Muscle layer of colon (tissue), 2 donors: ENCODE results near the gene IMMP2L.

ENCODE experiments used
- H3K27ac ChIP-seq: one replicate; pipeline ENCODE4 v1.7.0; 2013; ENCODE audit warnings: low read depth, mild to moderate bottlenecking, low read length, moderate library complexity
- H3K27me3 ChIP-seq, 2 donors: one replicate each; pipeline ENCODE4 v1.7.0; 2013; ENCODE audit warnings: low read length in 2 of 2, mild to moderate bottlenecking in 2 of 2; ENCODE audit not compliant: insufficient read depth in 2 of 2, control insufficient read depth in 1 of 2
- H3K36me3 ChIP-seq: one replicate; pipeline ENCODE4 v1.7.0; 2013; ENCODE audit warnings: mild to moderate bottlenecking, low read length; ENCODE audit not compliant: insufficient read depth
- H3K4me1 ChIP-seq: one replicate; pipeline ENCODE4 v1.7.0; 2013; ENCODE audit warnings: mild to moderate bottlenecking, low read length; ENCODE audit not compliant: insufficient read depth
- H3K4me3 ChIP-seq, 2 donors: one replicate each; pipeline ENCODE4 v1.7.0; 2013; ENCODE audit warnings: low read length in 2 of 2, low read depth in 1 of 2, mild to moderate bottlenecking in 1 of 2, moderate library complexity in 1 of 2
- H3K9ac ChIP-seq: one replicate; pipeline ENCODE4 v1.7.0; 2013; ENCODE audit warnings: low read length
- H3K9me3 ChIP-seq: one replicate; pipeline ENCODE4 v1.7.0; 2013; ENCODE audit warnings: mild to moderate bottlenecking, low read length
- donor health status: abdominal sarcoma.
- donor health status: Adenocarcinoma of cecum.

The IMMP2L gene

GRCh38 chr7:110800984-110801383 lies 761.3 kb downstream of the IMMP2L start:
- Histone ChIP-seq H3K36me3 (no peaks in the 10 kb centered on the region), H3K27ac (no peak overlapping the region), H3K9ac (no peak overlapping the region), H3K9me3 (no peaks in the 10 kb centered on the region), H3K27me3 (no peaks in the 10 kb centered on the region), H3K4me1 (no peaks in the 10 kb centered on the region), H3K4me3 (no peak overlapping the region)

GRCh38 chr7:110797656-110798055 lies 764.6 kb downstream of the IMMP2L start:
- no peaks in the 10 kb centered on the region for H3K36me3 ChIP-seq
- no peaks in the 10 kb centered on the region for H3K4me1 ChIP-seq
- H3K27me3 ChIP-seq, result no peaks in the 10 kb centered on the region
- H3K9ac ChIP-seq, result no peak overlapping the region
- no peak overlapping the region for H3K4me3 ChIP-seq
- H3K27ac ChIP-seq, result no peak overlapping the region
- H3K9me3 ChIP-seq, result no peaks in the 10 kb centered on the region

- Histone ChIP-seq H3K27me3 (no peaks in the 10 kb centered on the region), H3K36me3 (no peaks in the 10 kb centered on the region), H3K4me3 (no peak overlapping the region), H3K9me3 (no peaks in the 10 kb centered on the region), H3K4me1 (no peaks in the 10 kb centered on the region), H3K9ac (no peak overlapping the region), H3K27ac (no peak overlapping the region)
Measured at GRCh38 chr7:110790992-110791391, 771.3 kb downstream of the IMMP2L start.

GRCh38 chr7:110786328-110786965 lies 775.8 kb downstream of the IMMP2L start:
- Histone ChIP-seq H3K9me3 (no peaks in the 10 kb centered on the region), H3K27me3 (no peaks in the 10 kb centered on the region), H3K4me1 (no peaks in the 10 kb centered on the region), H3K9ac (no peak overlapping the region), H3K27ac (no peak overlapping the region), H3K36me3 (no peaks in the 10 kb centered on the region), H3K4me3 (no peak overlapping the region)

GRCh38 chr7:110784749-110785148 lies 777.5 kb downstream of the IMMP2L start:
- Histone ChIP-seq H3K4me1 (no peaks in the 10 kb centered on the region), H3K9me3 (no peaks in the 10 kb centered on the region), H3K4me3 (no peak overlapping the region), H3K27ac (no peak overlapping the region), H3K27me3 (no peaks in the 10 kb centered on the region), H3K36me3 (no peaks in the 10 kb centered on the region), H3K9ac (no peak overlapping the region)

- Histone ChIP-seq H3K4me3 (no peak overlapping the region), H3K27me3 (no peaks in the 10 kb centered on the region), H3K9me3 (no peaks in the 10 kb centered on the region), H3K36me3 (no peaks in the 10 kb centered on the region), H3K4me1 (no peaks in the 10 kb centered on the region), H3K27ac (no peak overlapping the region), H3K9ac (no peak overlapping the region)
Measured at GRCh38 chr7:110780712-110781111, 781.6 kb downstream of the IMMP2L start.

- Histone ChIP-seq H3K4me1 (no peaks in the 10 kb centered on the region), H3K27me3 (no peaks in the 10 kb centered on the region), H3K4me3 (no peak overlapping the region), H3K9me3 (no peaks in the 10 kb centered on the region), H3K36me3 (no peaks in the 10 kb centered on the region), H3K27ac (no peak overlapping the region), H3K9ac (no peak overlapping the region)
Measured at GRCh38 chr7:110779339-110779738, 783.0 kb downstream of the IMMP2L start.

- Histone ChIP-seq H3K4me3 (no peak overlapping the region), H3K9ac (no peak overlapping the region), H3K4me1 (no peaks in the 10 kb centered on the region), H3K9me3 (no peaks in the 10 kb centered on the region), H3K27me3 (no peaks in the 10 kb centered on the region), H3K36me3 (no peaks in the 10 kb centered on the region), H3K27ac (no peak overlapping the region)
Measured at GRCh38 chr7:110775046-110775445, 787.2 kb downstream of the IMMP2L start.

GRCh38 chr7:110774071-110774470 lies 788.2 kb downstream of the IMMP2L start:
- H3K4me1 ChIP-seq, result no peaks in the 10 kb centered on the region
- no peaks in the 10 kb centered on the region for H3K36me3 ChIP-seq
- H3K4me3 ChIP-seq, result no peak overlapping the region
- H3K27ac ChIP-seq, result no peak overlapping the region
- H3K9ac ChIP-seq, result no peak overlapping the region
- no peaks in the 10 kb centered on the region for H3K9me3 ChIP-seq
- no peaks in the 10 kb centered on the region for H3K27me3 ChIP-seq

GRCh38 chr7:110772615-110773014 lies 789.7 kb downstream of the IMMP2L start:
- Histone ChIP-seq H3K36me3 (no peaks in the 10 kb centered on the region), H3K27ac (no peak overlapping the region), H3K27me3 (no peaks in the 10 kb centered on the region), H3K9ac (no peak overlapping the region), H3K4me1 (no peaks in the 10 kb centered on the region), H3K4me3 (no peak overlapping the region), H3K9me3 (no peaks in the 10 kb centered on the region)

- Histone ChIP-seq H3K4me3 (no peak overlapping the region), H3K27ac (no peak overlapping the region), H3K9ac (no peak overlapping the region), H3K4me1 (no peaks in the 10 kb centered on the region), H3K27me3 (no peaks in the 10 kb centered on the region), H3K36me3 (no peaks in the 10 kb centered on the region), H3K9me3 (no peaks in the 10 kb centered on the region)
Measured at GRCh38 chr7:110771717-110772116, 790.6 kb downstream of the IMMP2L start.

GRCh38 chr7:110767550-110768110 lies 794.7 kb downstream of the IMMP2L start:
- H3K9ac ChIP-seq, result no peak overlapping the region
- H3K9me3 ChIP-seq, result no peaks in the 10 kb centered on the region
- no peaks in the 10 kb centered on the region for H3K27me3 ChIP-seq
- H3K27ac ChIP-seq, result no peak overlapping the region
- H3K4me1 ChIP-seq, result no peaks in the 10 kb centered on the region
- H3K4me3 ChIP-seq, result no peak overlapping the region
- H3K36me3 ChIP-seq, result no peaks in the 10 kb centered on the region
